H9 (cell line): ENCODE measurements around the gene TRUB2. TPM values are rescaled to one million over a fixed set of nuclear protein-coding genes. Genes with fewer than 3 reads are reported as not detected.
A peak's percentile ranks its signal among the peaks of the same experiment; 100 is the strongest.

Experiments used
- DNase-seq: peaks from one replicate; pipeline ENCODE4 v3.0.0-alpha.2; 2017
- H2AFZ ChIP-seq: one replicate; pipeline ENCODE4 v1.6.1; 2013; ENCODE audit warnings: mild to moderate bottlenecking, low read length, control low read depth, moderate library complexity
- H2AK5ac ChIP-seq: 2 replicates; pipeline ENCODE4 v1.6.1; 2013; ENCODE audit warnings: low read length, control low read depth, mixed read lengths; ENCODE audit not compliant: insufficient read length
- H2BK120ac ChIP-seq: one replicate; pipeline ENCODE4 v1.6.1; 2013; ENCODE audit warnings: low read depth, mild to moderate bottlenecking, low read length, control low read depth, inconsistent platforms; ENCODE audit not compliant: poor library complexity, severe bottlenecking
- H2BK12ac ChIP-seq: 2 replicates; pipeline ENCODE4 v1.6.1; 2013; ENCODE audit warnings: low read length, control low read depth, mixed read lengths, low read depth; ENCODE audit not compliant: insufficient read length
- H2BK15ac ChIP-seq: 2 replicates; pipeline ENCODE4 v1.6.1; 2013; ENCODE audit warnings: low read depth, low read length, control low read depth
- H2BK20ac ChIP-seq: one replicate; pipeline ENCODE4 v1.6.1; 2013; ENCODE audit warnings: low read depth, mild to moderate bottlenecking, low read length, control low read depth, inconsistent platforms; ENCODE audit not compliant: poor library complexity, severe bottlenecking
- H2BK5ac ChIP-seq: 2 replicates; pipeline ENCODE4 v1.6.1; 2013; ENCODE audit warnings: low read length, control low read depth, mixed read lengths; ENCODE audit not compliant: insufficient read length
- H3K14ac ChIP-seq: 2 replicates; pipeline ENCODE4 v1.6.1; 2013; ENCODE audit warnings: low read length, control low read depth; ENCODE audit not compliant: insufficient read depth
- H3K18ac ChIP-seq: 2 replicates; pipeline ENCODE4 v1.6.1; 2013; ENCODE audit warnings: low read depth, mild to moderate bottlenecking, mixed read lengths, low read length, control low read depth; ENCODE audit not compliant: insufficient read length
- H3K23ac ChIP-seq: 2 replicates; pipeline ENCODE4 v1.6.1; 2013; ENCODE audit warnings: low read length, control low read depth, mixed read lengths, low read depth; ENCODE audit not compliant: insufficient read length
- H3K23me2 ChIP-seq: 2 replicates; pipeline ENCODE4 v1.6.1; 2013; ENCODE audit warnings: low read depth, mild to moderate bottlenecking, mixed read lengths, low read length, control low read depth; ENCODE audit not compliant: insufficient read length, poor library complexity, severe bottlenecking
- H3K27ac ChIP-seq: 2 replicates; pipeline ENCODE4 v1.5.1; 2013; ENCODE audit warnings: low read length, control low read depth, mixed read lengths, low read depth; ENCODE audit not compliant: insufficient read length
- H3K27me3 ChIP-seq: 2 replicates; pipeline ENCODE4 v1.6.1; 2013; ENCODE audit warnings: low read length, control low read depth, inconsistent platforms; ENCODE audit not compliant: insufficient read depth
- H3K4ac ChIP-seq: 2 replicates; pipeline ENCODE4 v1.6.1; 2013; ENCODE audit warnings: low read depth, mild to moderate bottlenecking, control low read depth, inconsistent platforms, low read length, moderate library complexity
- H3K4me1 ChIP-seq: 2 replicates; pipeline ENCODE4 v1.6.1; 2013; ENCODE audit warnings: low read length, control low read depth, inconsistent platforms; ENCODE audit not compliant: insufficient read depth
- H3K4me2 ChIP-seq: 2 replicates; pipeline ENCODE4 v1.6.1; 2013; ENCODE audit warnings: low read length, control low read depth, mixed read lengths; ENCODE audit not compliant: insufficient read length, insufficient read depth
- H3K56ac ChIP-seq: 2 replicates; pipeline ENCODE4 v1.6.1; 2013; ENCODE audit warnings: low read depth, mild to moderate bottlenecking, mixed read lengths, low read length, control low read depth; ENCODE audit not compliant: insufficient read length
- H3K79me1 ChIP-seq: 2 replicates; pipeline ENCODE4 v1.6.1; 2013; ENCODE audit warnings: low read depth, mild to moderate bottlenecking, moderate library complexity, low read length, control low read depth, inconsistent platforms; ENCODE audit not compliant: insufficient read depth, poor library complexity, severe bottlenecking
- H3K79me2 ChIP-seq: 2 replicates; pipeline ENCODE4 v1.6.1; 2013; ENCODE audit warnings: low read length, control low read depth, inconsistent platforms; ENCODE audit not compliant: insufficient read depth
- H3K9ac ChIP-seq: 2 replicates; pipeline ENCODE4 v1.6.1; 2013; ENCODE audit warnings: low read length, control low read depth, mixed read lengths; ENCODE audit not compliant: insufficient read length; ENCODE audit errors: extremely low read depth
- H3K9me3 ChIP-seq: one replicate; pipeline ENCODE4 v1.6.1; 2013; ENCODE audit warnings: low read depth, low read length, inconsistent platforms; ENCODE audit not compliant: control insufficient read depth
- H3T11ph ChIP-seq: one replicate; pipeline ENCODE4 v1.6.1; 2013; ENCODE audit warnings: mild to moderate bottlenecking, low read length, control low read depth, inconsistent platforms
- H4K20me1 ChIP-seq: one replicate; pipeline ENCODE4 v1.6.1; 2013; ENCODE audit not compliant: control insufficient read depth, insufficient read length, insufficient read depth
- H4K5ac ChIP-seq: 2 replicates; pipeline ENCODE4 v1.6.1; 2013; ENCODE audit warnings: low read depth, mild to moderate bottlenecking, mixed read lengths, low read length, control low read depth; ENCODE audit not compliant: insufficient read length
- H4K8ac ChIP-seq: replicated peaks from 2 replicates; pipeline ENCODE4 v1.6.1; 2013; ENCODE audit warnings: low read length, control low read depth, mixed read lengths, low read depth; ENCODE audit not compliant: insufficient read length
- H4K91ac ChIP-seq: 2 replicates; pipeline ENCODE4 v1.6.1; 2013; ENCODE audit warnings: low read depth, mild to moderate bottlenecking, moderate library complexity, mixed read lengths, low read length, control low read depth; ENCODE audit not compliant: insufficient read length
- H3K27ac Mint-ChIP-seq, 3 experiments: 2 replicates in 2 of 3; 3 replicates in 1 of 3; pipeline ENCODE4 v1.8.0; 2020 to 2021; ENCODE audit warnings: mixed read lengths in 3 of 3, mild to moderate bottlenecking in 1 of 3, moderate library complexity in 1 of 3
- H3K27me3 Mint-ChIP-seq: 2 replicates; pipeline ENCODE4 v1.8.0; 2021; ENCODE audit warnings: low read depth, mild to moderate bottlenecking, moderate library complexity, mixed read lengths
- H3K36me3 Mint-ChIP-seq, 3 experiments: 2 replicates in 2 of 3; 3 replicates in 1 of 3; pipeline ENCODE4 v1.8.0; 2020 to 2021; ENCODE audit warnings: low read depth in 3 of 3, mixed read lengths in 3 of 3; ENCODE audit not compliant: insufficient read depth in 1 of 3
- H3K4me1 Mint-ChIP-seq, 2 experiments: 2 replicates each; pipeline ENCODE4 v1.8.0; 2020; ENCODE audit warnings: mixed read lengths in 2 of 2
- H3K4me3 Mint-ChIP-seq, 2 experiments: 2 replicates in 1 of 2; 3 replicates in 1 of 2; pipeline ENCODE4 v1.8.0; 2020 to 2021; ENCODE audit warnings: mild to moderate bottlenecking in 2 of 2, mixed read lengths in 2 of 2, moderate library complexity in 1 of 2
- H3K9me3 Mint-ChIP-seq, 2 experiments: 2 replicates in 1 of 2; 3 replicates in 1 of 2; pipeline ENCODE4 v1.8.0; 2020; ENCODE audit warnings: mild to moderate bottlenecking in 2 of 2, mixed read lengths in 2 of 2, moderate library complexity in 1 of 2
- WGBS: extraction: QIAGEN DNeasy Blood & Tissue Kit; methylation state at CpG from one replicate; pipeline ENCODE4 v1.1.7; 2013; ENCODE audit warnings: missing lambda C conversion rate, low lambda C conversion rate, mixed read lengths; ENCODE audit not compliant: insufficient read length; ENCODE audit errors: extremely low coverage; 5-methylcytosine and 5-hydroxymethylcytosine counted together
- total RNA-seq: library from RNA; stranded (reverse); gene quantifications from 2 replicates; pipeline ENCODE4 v1.2.1, GENCODE V29; 2021
- TF ChIP-seq, protein P1 (sequence below): fragments of 200-600 bp; sonication (generic); conservative IDR thresholded peaks from 3 replicates; pipeline ENCODE4 v1.8.0; 2021; ENCODE audit warnings: antibody characterized with exemption, mild to moderate bottlenecking

TRUB2 gene
- total RNA-seq, 1 experiment from 2014 or later = 38.3 TPM

DNA sequence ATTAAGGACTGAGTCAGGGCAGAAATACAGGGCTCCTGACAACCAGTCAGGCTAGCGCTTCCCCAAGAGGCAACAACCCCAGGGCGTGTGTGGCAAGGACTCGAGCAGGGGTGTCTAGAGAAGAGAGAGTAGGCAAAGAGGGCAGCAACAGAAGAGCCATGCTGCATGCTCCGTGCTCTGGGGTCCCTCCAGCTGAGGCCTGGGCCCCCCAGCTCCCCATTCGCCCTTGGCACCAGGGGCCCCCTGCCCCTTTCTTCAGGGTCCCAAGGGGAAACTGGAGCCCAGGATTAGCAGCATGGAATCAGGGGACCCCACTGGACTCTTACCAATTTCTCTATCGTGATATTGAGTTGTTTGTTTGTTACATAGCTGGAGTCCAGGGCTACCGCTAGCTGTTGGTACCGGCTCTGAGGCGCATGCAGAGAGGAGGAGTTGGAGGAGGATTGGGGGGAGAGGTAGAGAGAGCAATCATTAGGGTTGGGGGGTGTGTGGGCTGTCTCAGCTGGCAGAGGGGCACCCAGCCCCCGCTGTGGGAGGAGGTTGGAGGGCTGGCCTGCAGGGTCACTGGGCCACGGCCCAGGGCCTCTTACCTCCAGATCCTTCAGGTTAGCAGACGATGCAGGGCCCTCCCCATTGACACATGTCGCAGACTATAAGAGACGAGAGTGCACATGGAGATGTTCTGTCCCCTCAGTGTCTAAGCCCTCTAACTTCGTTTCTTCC, 55.2 kb downstream of the TRUB2 start:
- Histone ChIP-seq H3K56ac (no peak overlapping the region), H3K4me2 (no peak overlapping the region), H3T11ph (no peak overlapping the region), H3K4ac (no peak overlapping the region), H2BK20ac (no peak overlapping the region), H4K5ac (no peak overlapping the region), H4K8ac (no peak overlapping the region), H3K18ac (no peak overlapping the region), H3K9ac (no peak overlapping the region), H3K9me3 (no peaks in the 10 kb centered on the region), H2AK5ac (no peak overlapping the region), H3K23me2 (no peaks in the 10 kb centered on the region), H2BK120ac (no peak overlapping the region), H3K4me1 (no peaks in the 10 kb centered on the region), H2BK12ac (no peak overlapping the region), H3K27ac (no peak overlapping the region), H3K79me2 (no peaks in the 10 kb centered on the region), H3K14ac (no peak overlapping the region), H4K91ac (no peak overlapping the region), H2BK5ac (no peak overlapping the region), H3K23ac (no peak overlapping the region), H4K20me1 (no peaks in the 10 kb centered on the region), H2AFZ (no peak overlapping the region), H2BK15ac (no peak overlapping the region), H3K27me3 (no peaks in the 10 kb centered on the region), H3K79me1 (no peaks in the 10 kb centered on the region)
- H3K4me1 Mint-ChIP-seq = no peaks in the 10 kb centered on the region
- peaks cover 15 to 51% (median 46%) of the 10 kb centered on the region in 3 experiments; a peak in 6 of 7 replicates for H3K36me3 Mint-ChIP-seq
- H3K4me3 Mint-ChIP-seq = no peak overlapping the region; a peak in 1 of 5 replicates
- DNase-seq = no peak
- no peaks in the 10 kb centered on the region; the same call in 1 of the 2 replicates for H3K27me3 Mint-ChIP-seq
- no peaks in the 10 kb centered on the region for H3K9me3 Mint-ChIP-seq
- H3K27ac Mint-ChIP-seq = peak overlapping the region in 1 of 3 experiments; percentile 67; a peak in 2 of 7 replicates
- WGBS = no CpG with 5 or more reads among the region's 15 CpGs
- TF ChIP-seq, protein P1, sequence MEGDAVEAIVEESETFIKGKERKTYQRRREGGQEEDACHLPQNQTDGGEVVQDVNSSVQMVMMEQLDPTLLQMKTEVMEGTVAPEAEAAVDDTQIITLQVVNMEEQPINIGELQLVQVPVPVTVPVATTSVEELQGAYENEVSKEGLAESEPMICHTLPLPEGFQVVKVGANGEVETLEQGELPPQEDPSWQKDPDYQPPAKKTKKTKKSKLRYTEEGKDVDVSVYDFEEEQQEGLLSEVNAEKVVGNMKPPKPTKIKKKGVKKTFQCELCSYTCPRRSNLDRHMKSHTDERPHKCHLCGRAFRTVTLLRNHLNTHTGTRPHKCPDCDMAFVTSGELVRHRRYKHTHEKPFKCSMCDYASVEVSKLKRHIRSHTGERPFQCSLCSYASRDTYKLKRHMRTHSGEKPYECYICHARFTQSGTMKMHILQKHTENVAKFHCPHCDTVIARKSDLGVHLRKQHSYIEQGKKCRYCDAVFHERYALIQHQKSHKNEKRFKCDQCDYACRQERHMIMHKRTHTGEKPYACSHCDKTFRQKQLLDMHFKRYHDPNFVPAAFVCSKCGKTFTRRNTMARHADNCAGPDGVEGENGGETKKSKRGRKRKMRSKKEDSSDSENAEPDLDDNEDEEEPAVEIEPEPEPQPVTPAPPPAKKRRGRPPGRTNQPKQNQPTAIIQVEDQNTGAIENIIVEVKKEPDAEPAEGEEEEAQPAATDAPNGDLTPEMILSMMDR = no peak
